Ureter (tissue), 1 donor: ENCODE results near the gene ERCC1. TPM values are rescaled to one million over a fixed set of nuclear protein-coding genes. Genes with fewer than 3 reads are reported as not detected.

Source experiments
- DNase-seq: peaks from one replicate; pipeline ENCODE4 v3.0.0-alpha.2; 2020; ENCODE audit warnings: low spot score
- total RNA-seq: library from RNA; stranded (reverse); gene quantifications from one replicate; pipeline ENCODE4 v1.2.4, GENCODE V29; 2023
- donor health status: DM: yes; HTN: yes; CAD: no.

Gene ERCC1
- total RNA-seq, 1 donor from 2014 or later = 78.3 TPM

DNA sequence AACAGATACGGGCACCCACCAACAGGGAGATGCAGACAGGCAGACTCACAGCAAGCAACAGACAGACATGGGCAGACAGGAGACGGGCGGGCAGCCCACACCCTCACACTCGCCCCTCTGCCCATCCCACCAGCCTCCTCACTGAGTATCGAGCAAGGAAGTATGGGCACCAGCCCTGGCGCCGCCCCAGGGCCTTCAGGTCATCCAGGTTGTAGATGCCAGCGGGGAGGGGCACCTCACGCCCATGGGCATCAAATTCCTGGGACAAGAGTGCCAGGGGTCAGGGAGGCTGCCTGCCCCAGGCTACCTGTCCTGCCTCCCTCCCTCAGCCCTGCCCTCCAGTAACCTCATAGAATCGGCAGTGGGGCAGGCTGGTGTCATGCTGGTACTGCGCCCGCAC lies 59.0 kb downstream of the ERCC1 start:
- DNase-seq = no peak

GRCh38 chr19:45363861-45364459 lies 59.8 kb downstream of the ERCC1 start:
- no peak for DNase-seq

DNA sequence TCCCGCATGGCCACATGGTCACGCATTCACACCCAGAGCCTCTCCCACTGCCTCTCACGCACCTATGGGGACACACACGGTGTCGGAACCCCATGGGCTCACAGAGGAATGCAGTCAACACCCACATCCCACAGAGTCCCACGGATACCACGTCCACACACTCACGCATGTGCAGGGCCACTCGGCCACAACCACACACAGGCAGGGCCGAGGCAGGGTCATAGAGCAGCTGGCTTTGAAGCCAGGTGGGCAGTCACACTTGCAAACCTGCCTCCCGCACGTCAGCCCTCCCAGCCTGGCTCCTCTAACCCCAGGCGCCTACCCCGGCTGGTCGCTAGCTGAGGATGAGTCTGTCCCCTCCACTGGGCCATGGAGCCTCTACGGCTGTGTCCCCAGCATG lies 61.4 kb downstream of the ERCC1 start:
- no peak for DNase-seq

GRCh38 chr19:45361608-45362007 lies 62.1 kb downstream of the ERCC1 start:
- DNase-seq = no peak

GRCh38 chr19:45358213-45358792 lies 65.4 kb downstream of the ERCC1 start:
- no peak for DNase-seq

GRCh38 chr19:45357445-45357783 lies 66.3 kb downstream of the ERCC1 start:
- no peak for DNase-seq

Other genes starting within 250 kb of the ERCC1 start
- gene TRAPPC6A, start 245.7 kb downstream of the ERCC1 start, total RNA-seq = 37.7 TPM
- gene BLOC1S3, start 245.1 kb downstream of the ERCC1 start, total RNA-seq = 15.0 TPM
- gene EXOC3L2, start 178.5 kb downstream of the ERCC1 start, total RNA-seq = 7.2 TPM
- 32.0 TPM for gene MARK4, start 172.6 kb downstream of the ERCC1 start, total RNA-seq
- gene CKM, start 101.0 kb downstream of the ERCC1 start, total RNA-seq = 2.8 TPM
- gene KLC3, start 83.2 kb downstream of the ERCC1 start, total RNA-seq = 1.3 TPM
- gene ERCC2, start 53.3 kb downstream of the ERCC1 start, total RNA-seq = 26.1 TPM
- gene PPP1R13L, start 18.8 kb downstream of the ERCC1 start, total RNA-seq = 108 TPM
- gene POLR1G, start 17.3 kb downstream of the ERCC1 start, total RNA-seq = 6.9 TPM
- gene FOSB, start 44.1 kb upstream of the ERCC1 start, total RNA-seq = 1.5 TPM
- 5.8 TPM for gene RTN2, start 73.1 kb upstream of the ERCC1 start, total RNA-seq
- 1.4 TPM for gene PPM1N, start 74.5 kb upstream of the ERCC1 start, total RNA-seq
- 90.1 TPM for gene VASP, start 83.6 kb upstream of the ERCC1 start, total RNA-seq
- 21.1 TPM for gene OPA3, start 160.9 kb upstream of the ERCC1 start, total RNA-seq
- 5.1 TPM for gene GPR4, start 178.3 kb upstream of the ERCC1 start, total RNA-seq
- gene EML2, start 215.5 kb upstream of the ERCC1 start, total RNA-seq = 97.7 TPM
- 2.8 TPM for gene GIPR, start 244.3 kb upstream of the ERCC1 start, total RNA-seq